ENCODE measurements around the gene ISM1. TPM values are rescaled to one million over a fixed set of nuclear protein-coding genes. Genes with fewer than 3 reads are reported as not detected.

The ISM1 gene
- total RNA-seq, 1 donor from 2014 or later = 3.9 TPM

DNA sequence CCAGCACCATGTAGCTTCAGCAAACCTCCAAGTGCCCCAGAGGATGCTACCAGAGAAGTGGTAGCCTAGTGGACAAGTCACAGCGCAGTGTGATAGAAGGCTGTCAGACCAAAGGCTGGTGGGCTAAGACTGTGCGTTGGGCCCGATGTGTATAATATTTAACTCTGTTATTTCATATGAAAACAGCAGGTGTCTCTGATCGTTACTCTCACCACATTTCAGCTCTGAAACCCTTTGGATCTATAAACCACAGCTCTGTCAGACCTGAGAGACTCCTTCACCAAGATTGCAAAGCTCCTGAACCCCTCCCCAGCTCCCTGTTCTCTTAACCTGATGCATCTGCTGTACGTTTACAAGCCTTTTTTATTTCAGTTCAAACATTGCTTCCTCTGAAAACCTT lies 43.8 kb downstream of the ISM1 start:
- intact Hi-C loops (cut with micrococcal nuclease) = loop anchor here (5.0 kb wide), 1 partner anchor 37 kb away; no protein-coding TSS in a partner anchor
- Mint-ChIP-seq H3K4me1 (ENCODE audit: low read depth) (peaks cover 7% of the 10 kb centered on the region), H3K9me3 (no peaks in the 10 kb centered on the region), H3K36me3 (ENCODE audit: low read depth) (no peaks in the 10 kb centered on the region), H3K27ac (no peak overlapping the region), H3K27me3 (ENCODE audit: low read depth) (peaks cover 2% of the 10 kb centered on the region), H3K4me3 (ENCODE audit: low read depth) (no peak overlapping the region)
- no peak for DNase-seq (ENCODE audit: low spot score)

- H3K4me3 Mint-ChIP-seq (ENCODE audit: low read depth) = no peak overlapping the region
- no peaks in the 10 kb centered on the region for H3K36me3 Mint-ChIP-seq (ENCODE audit: low read depth)
- intact Hi-C loops (cut with micrococcal nuclease) = no loop called here
- H3K4me1 Mint-ChIP-seq (ENCODE audit: low read depth) = peaks cover 7% of the 10 kb centered on the region
- H3K27me3 Mint-ChIP-seq (ENCODE audit: low read depth) = peaks cover 2% of the 10 kb centered on the region
- no peak overlapping the region for H3K27ac Mint-ChIP-seq
- no peak for DNase-seq (ENCODE audit: low spot score)
- no peaks in the 10 kb centered on the region for H3K9me3 Mint-ChIP-seq
Measured at GRCh38 chr20:13265941-13266340, 44.9 kb downstream of the ISM1 start.

DNA sequence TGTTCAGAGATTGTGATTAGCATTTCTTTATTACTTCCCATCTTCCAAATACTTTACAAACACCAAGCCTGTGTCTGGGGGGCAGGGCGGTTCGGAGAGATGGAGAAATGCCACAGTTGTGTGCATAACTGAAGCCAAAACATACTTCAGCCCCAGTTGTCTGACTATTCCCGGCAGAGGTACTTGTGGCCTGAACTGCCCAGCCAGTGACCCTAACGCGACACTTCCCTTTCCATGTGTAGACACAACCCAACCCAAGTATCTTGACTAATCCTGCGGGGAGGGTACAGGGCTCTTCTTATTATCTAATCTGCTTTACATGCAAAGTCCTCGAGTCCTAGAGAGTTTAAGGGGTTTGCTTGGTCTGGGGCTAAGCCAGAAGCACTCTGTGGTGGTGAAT lies 46.2 kb downstream of the ISM1 start:
- peaks cover 6% of the 10 kb centered on the region for H3K36me3 Mint-ChIP-seq (ENCODE audit: low read depth)
- no peak overlapping the region for H3K27ac Mint-ChIP-seq
- peaks cover 4% of the 10 kb centered on the region for H3K4me1 Mint-ChIP-seq (ENCODE audit: low read depth)
- H3K27me3 Mint-ChIP-seq (ENCODE audit: low read depth) = peaks cover 2% of the 10 kb centered on the region
- no peaks in the 10 kb centered on the region for H3K9me3 Mint-ChIP-seq
- H3K4me3 Mint-ChIP-seq (ENCODE audit: low read depth) = no peak overlapping the region
- intact Hi-C loops (cut with micrococcal nuclease) = no loop called here
- DNase-seq (ENCODE audit: low spot score) = no peak

DNA sequence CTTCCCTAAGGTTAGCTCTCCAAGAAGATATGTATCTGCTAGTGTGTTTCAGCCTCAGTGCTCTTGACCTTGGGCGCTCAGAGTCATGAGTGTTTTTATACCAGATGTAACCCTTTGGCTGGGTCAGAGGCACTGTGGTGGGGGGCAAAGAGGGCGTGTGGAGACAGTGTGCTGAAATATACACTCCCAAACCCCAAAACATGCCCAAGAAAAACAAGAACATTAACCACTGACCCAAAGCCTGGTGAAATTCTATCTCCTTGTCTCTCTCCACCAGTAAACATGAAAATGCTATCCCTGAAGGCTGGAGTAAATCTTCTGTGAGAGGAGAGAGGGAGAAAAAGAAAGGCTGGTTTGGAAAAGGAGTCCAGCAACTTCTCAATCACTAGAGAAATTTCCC lies 47.9 kb downstream of the ISM1 start:
- Mint-ChIP-seq H3K9me3 (no peaks in the 10 kb centered on the region), H3K27ac (no peak overlapping the region), H3K27me3 (ENCODE audit: low read depth) (peaks cover 2% of the 10 kb centered on the region), H3K4me3 (ENCODE audit: low read depth) (no peak overlapping the region), H3K36me3 (ENCODE audit: low read depth) (peaks cover 7% of the 10 kb centered on the region), H3K4me1 (ENCODE audit: low read depth) (no peaks in the 10 kb centered on the region)
- intact Hi-C loops (cut with micrococcal nuclease) = no loop called here
- no peak for DNase-seq (ENCODE audit: low spot score)

GRCh38 chr20:13270211-13270610 lies 49.1 kb downstream of the ISM1 start:
- H3K27me3 Mint-ChIP-seq (ENCODE audit: low read depth) = peaks cover 2% of the 10 kb centered on the region
- intact Hi-C loops (cut with micrococcal nuclease) = no loop called here
- no peaks in the 10 kb centered on the region for H3K4me1 Mint-ChIP-seq (ENCODE audit: low read depth)
- H3K4me3 Mint-ChIP-seq (ENCODE audit: low read depth) = no peak overlapping the region
- no peak overlapping the region for H3K27ac Mint-ChIP-seq
- DNase-seq (ENCODE audit: low spot score) = no peak
- peaks cover 7% of the 10 kb centered on the region for H3K36me3 Mint-ChIP-seq (ENCODE audit: low read depth)
- no peaks in the 10 kb centered on the region for H3K9me3 Mint-ChIP-seq

GRCh38 chr20:13271098-13271497 lies 50.0 kb downstream of the ISM1 start:
- peaks cover 7% of the 10 kb centered on the region for H3K36me3 Mint-ChIP-seq (ENCODE audit: low read depth)
- intact Hi-C loops (cut with micrococcal nuclease) = no loop called here
- no peaks in the 10 kb centered on the region for H3K9me3 Mint-ChIP-seq
- H3K4me1 Mint-ChIP-seq (ENCODE audit: low read depth) = no peaks in the 10 kb centered on the region
- H3K4me3 Mint-ChIP-seq (ENCODE audit: low read depth) = no peak overlapping the region
- peaks cover 2% of the 10 kb centered on the region for H3K27me3 Mint-ChIP-seq (ENCODE audit: low read depth)
- no peak for DNase-seq (ENCODE audit: low spot score)
- H3K27ac Mint-ChIP-seq = no peak overlapping the region

GRCh38 chr20:13271977-13272975 lies 51.2 kb downstream of the ISM1 start:
- H3K4me1 Mint-ChIP-seq (ENCODE audit: low read depth) = no peaks in the 10 kb centered on the region
- intact Hi-C loops (cut with micrococcal nuclease) = no loop called here
- no peak overlapping the region for H3K27ac Mint-ChIP-seq
- H3K36me3 Mint-ChIP-seq (ENCODE audit: low read depth) = peaks cover 7% of the 10 kb centered on the region
- H3K27me3 Mint-ChIP-seq (ENCODE audit: low read depth) = peaks cover 2% of the 10 kb centered on the region
- H3K9me3 Mint-ChIP-seq = no peaks in the 10 kb centered on the region
- H3K4me3 Mint-ChIP-seq (ENCODE audit: low read depth) = no peak overlapping the region
- DNase-seq (ENCODE audit: low spot score) = no peak

GRCh38 chr20:13274275-13274861 lies 53.3 kb downstream of the ISM1 start:
- DNase-seq (ENCODE audit: low spot score) = no peak
- intact Hi-C loops (cut with micrococcal nuclease) = no loop called here
- H3K36me3 Mint-ChIP-seq (ENCODE audit: low read depth) = peaks cover 7% of the 10 kb centered on the region
- H3K4me1 Mint-ChIP-seq (ENCODE audit: low read depth) = no peaks in the 10 kb centered on the region
- no peak overlapping the region for H3K27ac Mint-ChIP-seq
- H3K27me3 Mint-ChIP-seq (ENCODE audit: low read depth) = peaks cover 2% of the 10 kb centered on the region
- no peak overlapping the region for H3K4me3 Mint-ChIP-seq (ENCODE audit: low read depth)
- no peaks in the 10 kb centered on the region for H3K9me3 Mint-ChIP-seq

DNA sequence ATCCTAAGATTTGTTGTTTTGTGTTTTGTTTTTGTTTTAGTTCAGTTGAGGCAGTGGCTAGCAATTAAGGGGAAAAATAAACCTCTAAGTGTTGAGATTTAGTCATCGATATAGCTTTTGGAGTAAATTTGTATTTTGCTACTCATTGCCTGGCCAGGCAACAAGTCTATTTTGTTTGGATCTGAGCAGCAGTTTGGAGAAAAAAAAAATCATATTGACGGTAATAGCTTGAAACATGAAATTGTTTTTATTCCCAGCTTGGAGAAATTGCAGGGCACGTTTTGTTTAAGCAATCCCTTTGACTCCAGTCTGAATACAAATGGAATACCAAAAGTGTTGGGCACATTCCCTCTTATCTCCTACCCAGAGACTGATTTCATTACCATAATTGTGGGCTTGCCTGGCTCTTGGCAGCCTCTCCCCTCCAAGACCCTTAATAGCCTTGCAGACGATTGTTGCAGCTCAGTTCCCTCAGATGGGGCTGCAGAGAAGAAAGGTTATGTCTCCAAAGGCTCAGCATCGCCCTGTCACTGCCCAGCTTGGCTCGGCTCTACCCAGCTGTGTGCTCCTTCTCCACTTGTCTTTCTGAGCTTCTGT lies 56.0 kb downstream of the ISM1 start:
- no peaks in the 10 kb centered on the region for H3K27me3 Mint-ChIP-seq (ENCODE audit: low read depth)
- no peak overlapping the region for H3K27ac Mint-ChIP-seq
- H3K4me1 Mint-ChIP-seq (ENCODE audit: low read depth) = no peaks in the 10 kb centered on the region
- no peak overlapping the region for H3K4me3 Mint-ChIP-seq (ENCODE audit: low read depth)
- no peaks in the 10 kb centered on the region for H3K9me3 Mint-ChIP-seq
- intact Hi-C loops (cut with micrococcal nuclease) = no loop called here
- no peak for DNase-seq (ENCODE audit: low spot score)
- peaks cover 3% of the 10 kb centered on the region for H3K36me3 Mint-ChIP-seq (ENCODE audit: low read depth)

- H3K4me1 Mint-ChIP-seq (ENCODE audit: low read depth) = no peaks in the 10 kb centered on the region
- no peak overlapping the region for H3K4me3 Mint-ChIP-seq (ENCODE audit: low read depth)
- intact Hi-C loops (cut with micrococcal nuclease) = no loop called here
- H3K9me3 Mint-ChIP-seq = no peaks in the 10 kb centered on the region
- no peaks in the 10 kb centered on the region for H3K36me3 Mint-ChIP-seq (ENCODE audit: low read depth)
- DNase-seq (ENCODE audit: low spot score) = no peak
- no peaks in the 10 kb centered on the region for H3K27me3 Mint-ChIP-seq (ENCODE audit: low read depth)
- H3K27ac Mint-ChIP-seq = no peak overlapping the region
Measured at GRCh38 chr20:13277663-13278295, 56.7 kb downstream of the ISM1 start.

DNA sequence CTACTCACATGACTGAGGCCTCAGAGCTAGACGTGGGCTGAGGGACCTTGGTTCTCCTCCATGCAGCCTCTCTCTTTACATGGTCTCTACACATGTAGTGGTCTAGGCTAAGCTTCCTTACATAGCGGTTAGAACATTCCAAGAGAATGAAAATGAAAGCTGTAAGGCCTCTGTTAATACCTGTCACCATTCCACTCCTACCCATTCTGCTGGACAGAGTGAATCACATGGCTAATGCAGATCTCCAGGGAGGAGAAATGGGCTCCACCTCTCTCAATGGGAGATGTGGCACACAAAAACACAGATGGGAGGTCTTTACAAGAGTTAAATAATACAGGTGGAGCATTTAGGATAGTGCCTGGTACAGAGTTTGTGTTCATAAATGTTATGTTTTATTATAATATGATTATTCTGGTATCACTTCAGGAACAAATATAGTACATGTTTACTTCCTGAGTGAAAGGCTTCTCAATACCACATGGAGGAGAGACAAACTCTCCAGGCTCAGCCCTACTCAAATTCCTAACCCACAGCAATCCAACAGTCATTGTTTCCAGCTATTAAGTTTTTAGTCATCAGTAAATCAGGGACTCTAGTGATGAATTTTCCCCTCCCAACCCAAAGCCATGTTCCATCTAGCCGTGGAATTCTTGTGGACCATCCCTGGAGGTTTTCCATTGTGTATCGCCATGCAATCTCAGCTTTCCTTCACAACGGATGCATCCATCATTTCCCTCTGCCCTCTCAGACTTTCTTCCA lies 57.9 kb downstream of the ISM1 start:
- H3K27me3 Mint-ChIP-seq (ENCODE audit: low read depth) = no peaks in the 10 kb centered on the region
- H3K9me3 Mint-ChIP-seq = no peaks in the 10 kb centered on the region
- no peaks in the 10 kb centered on the region for H3K36me3 Mint-ChIP-seq (ENCODE audit: low read depth)
- no peak overlapping the region for H3K27ac Mint-ChIP-seq
- H3K4me3 Mint-ChIP-seq (ENCODE audit: low read depth) = no peak overlapping the region
- no peaks in the 10 kb centered on the region for H3K4me1 Mint-ChIP-seq (ENCODE audit: low read depth)
- intact Hi-C loops (cut with micrococcal nuclease) = no loop called here
- no peak for DNase-seq (ENCODE audit: low spot score)

DNA sequence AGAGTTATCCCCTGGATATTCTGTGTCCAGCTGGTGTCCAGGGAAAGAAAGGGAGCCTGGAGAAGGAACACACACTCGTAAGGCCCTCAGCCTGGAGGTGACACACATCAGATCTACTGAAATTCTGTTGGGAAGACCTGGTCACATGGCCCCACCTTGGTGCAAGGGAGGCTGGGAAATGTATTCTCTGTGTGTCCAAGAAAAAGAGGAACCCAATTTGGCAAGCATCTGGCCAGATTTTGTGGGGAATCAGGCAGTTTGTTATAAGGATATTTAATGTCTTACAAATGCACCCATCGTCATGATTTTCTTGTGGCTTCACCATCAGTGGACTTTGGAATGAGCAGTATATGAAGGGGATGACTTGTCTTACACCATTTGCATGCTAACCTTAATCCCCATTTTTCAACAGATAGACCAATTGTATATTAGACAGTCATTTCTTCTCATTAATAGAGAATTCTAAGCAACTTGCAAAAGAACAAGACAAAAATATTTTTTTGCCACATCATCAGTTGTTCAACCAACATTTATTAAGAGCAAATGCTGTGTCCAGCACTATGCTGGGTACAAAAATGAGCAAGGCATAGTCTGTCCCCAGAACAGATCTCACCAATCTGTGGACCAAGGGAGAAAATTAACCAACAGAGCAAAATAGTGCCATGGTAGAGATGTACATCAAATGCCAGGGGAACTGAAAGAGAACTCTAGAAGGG lies 59.7 kb downstream of the ISM1 start:
- H3K4me3 Mint-ChIP-seq (ENCODE audit: low read depth) = no peak overlapping the region
- H3K27ac Mint-ChIP-seq = no peak overlapping the region
- no peak for DNase-seq (ENCODE audit: low spot score)
- H3K36me3 Mint-ChIP-seq (ENCODE audit: low read depth) = no peaks in the 10 kb centered on the region
- H3K27me3 Mint-ChIP-seq (ENCODE audit: low read depth) = no peaks in the 10 kb centered on the region
- no peaks in the 10 kb centered on the region for H3K9me3 Mint-ChIP-seq
- intact Hi-C loops (cut with micrococcal nuclease) = no loop called here
- no peaks in the 10 kb centered on the region for H3K4me1 Mint-ChIP-seq (ENCODE audit: low read depth)
